Stromal cell of bone marrow (primary cell): ENCODE data around the gene C1QTNF4.
"Not testable (repeated sequence)": the region's sequence is repeated elsewhere in the genome, so short reads cannot be mapped to it uniquely, and the experiment has no call there.

Experiments used
- DNase-seq: peaks from one replicate; pipeline ENCODE4 v3.0.0-alpha.2; 2012; ENCODE audit warnings: low read depth

C1QTNF4 gene

GRCh38 chr11:47565340-47566148 is 28.7 kb downstream of the C1QTNF4 start, which contains the start of gene PTPMT1:
Gene PTPMT1, plus strand, starts transcription at chr11:47565599. Its CDS starts 24 bp downstream, at chr11:47565623.
- no peak for DNase-seq

GRCh38 chr11:47564933-47565339 is 29.3 kb downstream of the C1QTNF4 start:
- DNase-seq, result no peak

- not testable (repeated sequence) for DNase-seq
Observed at GRCh38 chr11:47564366-47564765, 29.8 kb downstream of the C1QTNF4 start.

- DNase-seq, result not testable (repeated sequence)
Observed at GRCh38 chr11:47562393-47562792, 31.8 kb downstream of the C1QTNF4 start.

GRCh38 chr11:47560426-47560825 is 33.8 kb downstream of the C1QTNF4 start:
- DNase-seq, result no peak

- DNase-seq, result no peak
Observed at GRCh38 chr11:47558695-47559094, 35.5 kb downstream of the C1QTNF4 start.

GRCh38 chr11:47557004-47557403 is 37.2 kb downstream of the C1QTNF4 start:
- DNase-seq, result not testable (repeated sequence)

- DNase-seq, result no peak
Observed at GRCh38 chr11:47553406-47553743, 40.8 kb downstream of the C1QTNF4 start.

- peak; percentile 83 for DNase-seq
Observed at GRCh38 chr11:47552566-47553405, 41.4 kb downstream of the C1QTNF4 start, which contains the start of gene CELF1. Gene CELF1, minus strand, starts transcription at chr11:47553132. Its CDS starts 53,609 bp downstream, at chr11:47499523.

- DNase-seq, result no peak
Observed at GRCh38 chr11:47552056-47552565, 42.1 kb downstream of the C1QTNF4 start.

- DNase-seq, result no peak
Observed at GRCh38 chr11:47551086-47551485, 43.1 kb downstream of the C1QTNF4 start.

- DNase-seq, result no peak
Observed at GRCh38 chr11:47550288-47551047, 43.7 kb downstream of the C1QTNF4 start.

- not testable (repeated sequence) for DNase-seq
Observed at GRCh38 chr11:47546274-47546673, 47.9 kb downstream of the C1QTNF4 start.

GRCh38 chr11:47545298-47545697 is 48.9 kb downstream of the C1QTNF4 start:
- no peak for DNase-seq

GRCh38 chr11:47541070-47541469 is 53.1 kb downstream of the C1QTNF4 start:
- DNase-seq, result no peak

GRCh38 chr11:47539681-47540039 is 54.6 kb downstream of the C1QTNF4 start:
- DNase-seq, result no peak
